PC-3 (cell line): ENCODE data around the gene RBBP4. TPM values are rescaled to one million over a fixed set of nuclear protein-coding genes. Genes with fewer than 3 reads are reported as not detected.
A peak's percentile ranks its signal among the peaks of the same experiment; 100 is the strongest.

ENCODE experiments used
- ATAC-seq: fragments of 200-7000 bp; cut with Tn5 transposase; 2 replicates; pipeline ENCODE4 v1.9.1; 2020; ENCODE audit warnings: mild to moderate bottlenecking, moderate library complexity
- BruUV-seq: library from RNA; stranded (reverse); fragments of 400-500 nt; replicated peaks from 2 replicates; lab custom pipeline; 2021; lab: Mats Ljungman, UMichigan
- CTCF ChIA-PET: fragments of 300-600 bp; sonication (Branson Sonifier 250); formaldehyde crosslinking; loops from one replicate; lab custom pipeline; 2022; ENCODE audit warnings: antibody characterized with exemption; lab: Charles Lee
- POLR2A ChIA-PET: fragments of 300-600 bp; sonication (Branson Sonifier 250); formaldehyde crosslinking; loops from one replicate; lab custom pipeline; 2022; ENCODE audit warnings: antibody characterized with exemption; ENCODE audit not compliant: unreplicated experiment; lab: Charles Lee
- DNase-seq: peaks from one replicate; pipeline ENCODE4 v3.0.0-alpha.2; 2015
- H2AFZ ChIP-seq: fragments of 300-600 bp; sonication (generic); 2 replicates; pipeline ENCODE4 v1.6.0; 2016; ENCODE audit warnings: antibody characterized with exemption, low read length
- H3F3A ChIP-seq: fragments of 300-600 bp; sonication (generic); one replicate; pipeline ENCODE4 v1.6.0; 2017; ENCODE audit warnings: antibody characterized with exemption, low read length, control low read depth, mild to moderate bottlenecking; ENCODE audit not compliant: unreplicated experiment
- H3K27ac ChIP-seq: fragments of 300-600 bp; sonication (generic); 2 replicates; pipeline ENCODE4 v1.5.1; 2016; ENCODE audit warnings: mild to moderate bottlenecking, low read length
- H3K27me3 ChIP-seq: fragments of 300-600 bp; sonication (generic); 2 replicates; pipeline ENCODE4 v1.6.1; 2016; ENCODE audit warnings: low read length, mixed read lengths
- H3K36me3 ChIP-seq: fragments of 300-600 bp; sonication (generic); 2 replicates; pipeline ENCODE4 v1.6.1; 2016; ENCODE audit warnings: low read depth, mixed run types, low read length, mixed read lengths
- H3K4me1 ChIP-seq: fragments of 300-600 bp; sonication (generic); 2 replicates; pipeline ENCODE4 v1.5.1; 2016; ENCODE audit warnings: low read length; ENCODE audit not compliant: insufficient read depth
- H3K4me2 ChIP-seq: fragments of 300-600 bp; sonication (generic); 2 replicates; pipeline ENCODE4 v1.6.0; 2016; ENCODE audit warnings: low read length
- H3K4me3 ChIP-seq: fragments of 300-600 bp; sonication (generic); 2 replicates; pipeline ENCODE4 v1.5.1; 2016; ENCODE audit warnings: mild to moderate bottlenecking, low read length, mixed read lengths
- H3K79me2 ChIP-seq: fragments of 300-600 bp; sonication (generic); 2 replicates; pipeline ENCODE4 v1.6.1; 2017; ENCODE audit warnings: low read length, mixed read lengths
- H3K9ac ChIP-seq: fragments of 300-600 bp; sonication (generic); 2 replicates; pipeline ENCODE4 v1.6.0; 2016; ENCODE audit warnings: mild to moderate bottlenecking, low read length
- H3K9me2 ChIP-seq: fragments of 300-600 bp; sonication (generic); replicated peaks from 2 replicates; pipeline ENCODE4 v1.6.1; 2016; ENCODE audit warnings: mixed run types, low read length, mixed read lengths
- H3K9me3 ChIP-seq: fragments of 300-600 bp; sonication (generic); 2 replicates; pipeline ENCODE4 v1.6.1; 2016; ENCODE audit warnings: low read length, mixed read lengths
- H4K20me1 ChIP-seq: fragments of 300-600 bp; sonication (generic); 2 replicates; pipeline ENCODE4 v1.6.1; 2016; ENCODE audit warnings: low read length, mixed read lengths
- CTCF ChIP-seq: fragments of 300-600 bp; sonication (generic); conservative IDR thresholded peaks from 2 replicates; pipeline ENCODE4 v1.5.1; 2017; ENCODE audit warnings: antibody characterized with exemption, low read depth, mild to moderate bottlenecking, low read length
- EZH2 ChIP-seq: fragments of 300-600 bp; sonication (generic); IDR thresholded peaks from one replicate; pipeline ENCODE4 v1.6.1; 2017; ENCODE audit warnings: antibody characterized with exemption, mild to moderate bottlenecking, low read length; ENCODE audit not compliant: unreplicated experiment
- EZH2phosphoT487 ChIP-seq: fragments of 300-600 bp; sonication (generic); IDR thresholded peaks from 2 replicates; pipeline ENCODE4 v1.6.1; 2018; ENCODE audit warnings: mild to moderate bottlenecking, antibody characterized with exemption, low read length, borderline replicate concordance
- intact Hi-C: fragments of 100-400 bp; cut with micrococcal nuclease; formaldehyde crosslinking; loops from 2 replicates; pipeline ENCODE4 v1.9.0; 2023
- total RNA-seq: library from RNA; depleted of rRNA; stranded (reverse); fragments of >200 nt; gene quantifications from 2 replicates; pipeline ENCODE4 v1.2.3, GENCODE V29; 2014

The RBBP4 gene
- total RNA-seq, 1 experiment from 2014 or later: 201 TPM

DNA sequence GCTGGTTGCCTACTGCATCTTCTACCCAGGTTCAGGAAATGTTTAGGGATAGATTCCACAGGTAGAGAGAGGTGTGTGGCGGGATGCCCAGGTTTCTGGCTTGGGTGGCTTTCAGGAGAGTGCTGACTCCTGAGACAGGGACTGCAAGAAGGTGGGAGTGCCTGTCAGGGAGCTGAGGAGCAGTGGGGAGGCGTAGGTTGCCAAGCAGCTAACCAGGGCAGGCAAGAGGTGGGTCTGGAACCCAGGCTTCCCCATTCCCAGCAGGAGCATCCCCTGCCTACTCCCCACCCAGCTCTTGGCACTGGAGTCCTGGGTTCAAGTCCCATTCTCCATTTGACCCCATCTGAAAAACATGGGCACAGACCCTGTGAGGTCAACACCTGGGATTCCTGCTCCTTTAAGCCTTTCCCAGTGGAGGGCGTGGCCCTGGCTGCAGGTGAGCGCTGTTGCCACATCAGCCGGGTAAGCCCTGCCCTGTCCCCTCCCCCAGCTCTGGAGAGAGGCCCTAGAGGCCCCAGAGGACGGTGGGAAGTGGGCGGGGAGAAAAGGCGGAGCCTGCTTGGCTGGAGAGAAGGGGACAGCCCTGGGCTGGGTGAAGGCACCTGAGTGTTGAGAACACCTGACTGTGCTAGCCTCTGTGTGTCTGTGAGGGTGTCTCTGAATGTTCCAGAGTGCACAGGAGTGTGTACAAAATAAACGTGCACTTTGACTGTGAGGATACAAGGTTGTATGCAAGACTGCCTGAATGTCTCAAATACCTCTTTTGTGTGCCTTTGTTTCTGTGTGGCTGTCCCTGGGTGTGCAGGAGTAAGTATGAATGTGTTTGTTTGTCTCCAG lies 65.5 kb downstream of the RBBP4 start:
- ChIA-PET POLR2A (interaction anchor here (0.6 to 0.7 kb wide), 2 partner anchors 292 to 317 kb away, joined by 4 to 6 read pairs; no protein-coding TSS in a partner anchor), CTCF (interaction anchor here (0.5 to 0.6 kb wide), 2 partner anchors 22 to 26 kb away, joined by 4 to 7 read pairs; no protein-coding TSS in a partner anchor)
- intact Hi-C loops: no loop called here
- Histone ChIP-seq H3K4me2 (peak overlapping the region; percentile 70), H3K9me2 (no peaks in the 10 kb centered on the region), H4K20me1 (no peaks in the 10 kb centered on the region), H3K9me3 (no peaks in the 10 kb centered on the region), H3K79me2 (no peaks in the 10 kb centered on the region), H3K4me3 (peak overlapping the region; percentile 31; the same call in 1 of the 2 replicates), H3K36me3 (no peaks in the 10 kb centered on the region), H3K27ac (peak overlapping the region; percentile 58), H3K27me3 (no peaks in the 10 kb centered on the region), H2AFZ (peak overlapping the region; percentile 30; the same call in 1 of the 2 replicates), H3K9ac (no peak overlapping the region), H3F3A (no peaks in the 10 kb centered on the region), H3K4me1 (peaks cover 25% of the 10 kb centered on the region)
- DNase-seq: peak; percentile 98
- no peak for TF ChIP-seq EZH2
- no peak for TF ChIP-seq EZH2phosphoT487
- TF ChIP-seq CTCF: no peak
- BruUV-seq: no TSS peak
- peak; percentile 93 for ATAC-seq

DNA sequence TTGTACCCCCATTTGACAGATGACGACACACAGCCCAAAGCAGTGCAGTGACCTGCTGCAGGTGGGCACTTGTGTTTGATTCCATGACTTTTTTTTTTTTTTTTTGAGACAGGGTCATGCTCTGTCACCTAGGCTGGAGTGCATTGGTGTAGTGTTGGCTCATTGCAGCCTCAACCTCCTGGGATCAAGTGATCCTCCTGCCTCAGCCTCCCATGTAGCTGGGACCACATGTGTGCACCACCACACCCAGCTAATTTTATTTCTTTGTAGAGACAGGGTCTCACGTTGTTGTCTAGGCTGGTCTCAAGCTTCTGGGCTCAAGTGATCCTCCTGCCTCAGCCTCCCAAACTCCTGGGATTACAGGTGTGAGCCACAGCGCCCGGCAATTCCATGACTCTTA lies 66.5 kb downstream of the RBBP4 start:
- H3K79me2 ChIP-seq: no peaks in the 10 kb centered on the region
- no peak overlapping the region for H2AFZ ChIP-seq
- H3K4me1 ChIP-seq: peaks cover 20% of the 10 kb centered on the region
- peak overlapping the region; percentile 70 for H3K4me2 ChIP-seq
- no peaks in the 10 kb centered on the region for H3K9me2 ChIP-seq
- H3K4me3 ChIP-seq: no peak overlapping the region
- no peak overlapping the region for H3K9ac ChIP-seq
- no peak for DNase-seq
- no peaks in the 10 kb centered on the region for H3F3A ChIP-seq
- intact Hi-C loops: no loop called here
- H3K9me3 ChIP-seq: no peaks in the 10 kb centered on the region
- no peaks in the 10 kb centered on the region for H3K27me3 ChIP-seq
- no TSS peak for BruUV-seq
- POLR2A ChIA-PET: interaction anchor here (0.7 kb wide), 1 partner anchor 291 kb away, joined by 6 read pairs; no protein-coding TSS in a partner anchor
- CTCF ChIA-PET: no interaction called here
- H3K27ac ChIP-seq: no peak overlapping the region
- H3K36me3 ChIP-seq: no peaks in the 10 kb centered on the region
- no peak for TF ChIP-seq EZH2phosphoT487
- no peak for TF ChIP-seq EZH2
- no peak for TF ChIP-seq CTCF
- ATAC-seq: no peak
- no peaks in the 10 kb centered on the region for H4K20me1 ChIP-seq

DNA sequence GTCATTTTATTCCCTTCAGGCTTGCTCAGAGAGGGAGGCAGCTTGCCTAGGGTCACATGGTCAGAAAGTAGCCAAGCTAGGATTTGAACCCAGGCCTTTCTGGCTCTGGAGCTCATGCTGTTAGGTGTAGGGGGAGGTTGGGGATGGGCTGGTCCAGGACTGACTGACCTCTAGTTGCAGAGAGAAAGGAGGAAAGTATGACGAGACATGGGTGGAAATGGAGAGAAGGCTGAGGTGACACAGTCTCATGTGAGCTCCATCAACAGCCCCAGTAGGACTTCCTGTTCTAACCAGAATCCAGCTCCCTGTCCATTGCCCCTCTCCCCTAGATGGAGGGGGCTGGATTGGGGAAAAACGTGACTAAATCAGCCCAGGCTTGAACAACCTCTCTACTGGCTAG lies 67.0 kb downstream of the RBBP4 start:
- H3K4me3 ChIP-seq: no peak overlapping the region
- CTCF ChIA-PET: no interaction called here
- H3K4me1 ChIP-seq: peaks cover 20% of the 10 kb centered on the region
- no peak overlapping the region for H3K9ac ChIP-seq
- H3K27ac ChIP-seq: no peak overlapping the region
- no TSS peak for BruUV-seq
- H3K9me3 ChIP-seq: no peaks in the 10 kb centered on the region
- POLR2A ChIA-PET: no interaction called here
- DNase-seq (no peak), ATAC-seq (no peak)
- no peaks in the 10 kb centered on the region for H3K79me2 ChIP-seq
- H3K36me3 ChIP-seq: no peaks in the 10 kb centered on the region
- no peaks in the 10 kb centered on the region for H3F3A ChIP-seq
- TF ChIP-seq EZH2: no peak
- no peak for TF ChIP-seq CTCF
- no peak for TF ChIP-seq EZH2phosphoT487
- intact Hi-C loops: no loop called here
- no peaks in the 10 kb centered on the region for H3K9me2 ChIP-seq
- no peaks in the 10 kb centered on the region for H3K27me3 ChIP-seq
- H3K4me2 ChIP-seq: no peak overlapping the region
- no peak overlapping the region for H2AFZ ChIP-seq
- H4K20me1 ChIP-seq: no peaks in the 10 kb centered on the region
